Mucosa of gallbladder (tissue), 1 donor: ENCODE data around the gene SEC61A2. TPM values are rescaled to one million over a fixed set of nuclear protein-coding genes. Genes with fewer than 3 reads are reported as not detected.
A peak's percentile ranks its signal among the peaks of the same experiment; 100 is the strongest.

Experiments used
- DNase-seq: peaks from one replicate; pipeline ENCODE4 v3.0.0-alpha.2; 2020; ENCODE audit warnings: low spot score
- total RNA-seq: library from RNA; stranded (reverse); gene quantifications from one replicate; pipeline ENCODE4 v1.2.1, GENCODE V29; 2021
- donor health status: DM: no; HTN: no; CAD: no.

SEC61A2 gene
- total RNA-seq, 1 donor from 2014 or later = 8.7 TPM

- no peak for DNase-seq
Measured at GRCh38 chr10:12196531-12197211, 67.2 kb downstream of the SEC61A2 start.

GRCh38 chr10:12198156-12198555, 68.7 kb downstream of the SEC61A2 start:
- no peak for DNase-seq

- DNase-seq = no peak
Measured at GRCh38 chr10:12200850-12201249, 71.4 kb downstream of the SEC61A2 start.

GRCh38 chr10:12201543-12201942, 72.1 kb downstream of the SEC61A2 start:
- DNase-seq = no peak

DNA sequence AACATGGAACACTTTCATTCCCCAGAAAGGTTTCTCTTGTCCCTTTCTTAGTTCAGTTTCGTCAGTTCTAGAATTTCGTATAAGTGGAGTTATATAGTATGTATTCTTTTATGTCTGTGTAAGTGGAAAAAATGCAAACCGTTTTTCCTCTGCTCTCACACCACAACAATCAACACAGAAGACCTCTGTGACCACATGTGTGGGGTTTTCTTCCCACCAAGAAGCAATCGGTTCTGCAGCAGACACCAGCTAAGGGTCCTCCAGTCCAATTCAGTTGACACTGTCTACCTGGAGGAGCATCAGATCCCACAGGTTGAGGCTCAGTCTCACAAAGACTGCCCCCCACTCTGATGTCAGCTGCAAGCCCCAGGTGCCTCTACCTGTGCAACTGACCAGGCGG, 72.7 kb downstream of the SEC61A2 start:
- DNase-seq = no peak

DNA sequence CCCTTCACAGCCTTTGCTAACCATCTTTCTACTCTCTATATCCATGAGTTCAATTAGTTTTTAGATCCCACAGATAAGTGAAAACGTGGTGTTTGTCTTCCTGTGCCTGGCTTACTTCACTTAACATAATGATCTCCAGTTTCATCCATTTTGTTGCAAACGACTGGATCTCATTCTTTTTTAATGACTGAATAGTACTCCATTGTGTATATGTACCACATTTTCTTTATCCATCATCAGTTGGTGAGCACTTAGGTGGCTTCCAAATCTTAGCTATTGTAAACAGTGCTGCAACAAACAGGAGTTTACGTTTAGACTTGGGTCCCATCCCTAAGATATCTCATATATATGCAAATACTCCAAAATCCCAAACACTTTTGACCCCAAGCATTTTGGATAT, 75.6 kb downstream of the SEC61A2 start:
- no peak for DNase-seq

GRCh38 chr10:12207114-12207513, 77.6 kb downstream of the SEC61A2 start:
- DNase-seq = no peak

DNA sequence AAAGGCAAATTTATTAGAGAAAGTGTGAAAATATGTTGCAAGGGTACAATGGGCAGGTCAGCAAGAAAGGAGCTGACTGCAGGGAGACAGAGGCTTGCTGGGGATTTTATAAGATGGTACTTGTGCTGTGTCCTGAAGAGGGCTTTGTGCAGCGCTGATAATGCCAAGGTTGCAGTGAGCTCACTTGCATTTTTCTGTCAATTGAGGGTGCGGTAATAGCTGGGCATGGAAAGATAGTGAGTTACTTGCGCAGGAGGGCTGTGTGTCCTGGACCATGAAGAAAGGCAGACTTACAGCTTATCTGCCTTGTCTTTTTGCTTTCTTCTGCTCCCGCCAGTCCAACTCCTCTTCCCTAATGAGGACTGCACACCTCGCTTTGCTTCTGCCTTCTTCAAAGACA, 79.0 kb downstream of the SEC61A2 start:
- no peak for DNase-seq

DNA sequence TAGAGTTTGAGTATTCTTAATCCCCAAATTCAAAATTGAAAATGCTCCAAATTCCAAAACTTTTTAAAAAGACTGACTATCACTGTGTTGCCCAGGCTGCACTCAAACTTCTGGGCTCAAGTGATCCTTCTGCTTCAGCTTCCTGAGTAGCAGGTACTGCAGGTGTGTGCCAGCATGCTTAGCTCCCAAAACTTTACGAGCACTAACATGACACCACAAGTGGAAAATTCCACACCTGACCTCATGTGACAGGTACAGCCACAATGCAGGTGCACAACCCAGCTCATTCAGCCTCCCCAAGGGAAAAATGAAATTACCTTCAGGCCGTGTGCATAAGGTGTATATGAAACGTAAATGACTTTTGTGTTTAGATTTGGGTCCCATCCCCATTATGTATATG, 83.0 kb downstream of the SEC61A2 start:
- DNase-seq = no peak

DNA sequence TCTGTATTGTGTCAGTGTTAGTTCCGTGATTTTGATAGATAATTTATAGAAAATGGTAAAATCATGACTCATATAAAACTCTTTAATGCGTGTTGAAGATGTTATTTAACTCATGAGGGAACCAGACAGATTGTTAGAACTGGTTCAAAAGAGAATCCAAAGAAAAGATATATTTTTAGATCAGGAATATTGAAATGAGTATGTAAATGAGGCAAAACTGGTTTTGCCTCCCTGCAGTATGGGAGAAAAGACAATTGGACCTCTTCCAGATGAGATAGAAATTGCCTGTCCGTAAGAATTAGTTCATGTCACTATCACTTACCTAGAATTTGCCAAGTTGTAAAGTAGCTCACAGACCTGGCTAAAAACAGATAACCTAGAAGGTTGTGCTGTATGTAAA, 84.1 kb downstream of the SEC61A2 start:
- no peak for DNase-seq

GRCh38 chr10:12214093-12214492, 84.6 kb downstream of the SEC61A2 start:
- no peak for DNase-seq

DNA sequence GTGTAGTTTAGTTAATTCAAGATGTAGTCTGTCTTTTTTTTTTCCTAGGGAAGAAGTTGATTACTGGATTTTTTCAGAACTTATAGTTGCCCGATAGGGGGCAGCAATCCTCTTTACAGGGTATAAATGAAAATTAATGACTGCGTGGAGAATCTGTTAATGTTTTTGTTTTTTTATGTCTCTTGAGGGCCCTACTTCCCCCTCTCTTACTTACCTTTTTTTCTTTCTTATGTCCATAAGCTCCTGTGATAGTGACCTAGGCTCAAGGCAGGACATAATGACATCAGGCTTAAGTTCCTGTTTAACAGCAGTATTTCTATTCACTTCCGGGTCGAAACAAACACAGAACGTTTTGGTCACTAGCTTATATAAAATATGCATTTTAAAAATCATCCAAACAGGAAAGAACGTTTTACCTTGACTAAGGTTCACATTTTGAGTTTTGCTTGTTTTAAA, 85.3 kb downstream of the SEC61A2 start:
- DNase-seq = peak; percentile 18

Other genes with a start within 250 kb of the SEC61A2 start
- gene UPF2, start 86.9 kb upstream of the SEC61A2 start, total RNA-seq = 15.8 TPM
- gene DHTKD1, start 60.7 kb upstream of the SEC61A2 start, total RNA-seq = 22.3 TPM
- 32.8 TPM for gene NUDT5, start 66.2 kb downstream of the SEC61A2 start, total RNA-seq
- 39.4 TPM for gene CDC123, start 66.5 kb downstream of the SEC61A2 start, total RNA-seq
- 19.4 TPM for gene CAMK1D, start 219.9 kb downstream of the SEC61A2 start, total RNA-seq